HG03039 (cell line): ENCODE data around the gene SDSL.

ENCODE experiments used
- ATAC-seq: cut with Tn5 transposase; IDR thresholded peaks from one replicate; pipeline ENCODE4 v1.9.1; 2021; ENCODE audit warnings: mild to moderate bottlenecking, moderate library complexity; ENCODE audit not compliant: unreplicated experiment

The SDSL gene

GRCh38 chr12:113443030-113443539 lies 20.9 kb downstream of the SDSL start:
- no peak for ATAC-seq

GRCh38 chr12:113445544-113446171 lies 23.5 kb downstream of the SDSL start:
- no peak for ATAC-seq

GRCh38 chr12:113448873-113449272 lies 26.7 kb downstream of the SDSL start:
- no peak for ATAC-seq

GRCh38 chr12:113449299-113449698 lies 27.1 kb downstream of the SDSL start:
- ATAC-seq, result no peak

- no peak for ATAC-seq
Observed at GRCh38 chr12:113449839-113450238, 27.7 kb downstream of the SDSL start.

- no peak for ATAC-seq
Observed at GRCh38 chr12:113452458-113452857, 30.3 kb downstream of the SDSL start.

GRCh38 chr12:113453330-113453729 lies 31.1 kb downstream of the SDSL start:
- no peak for ATAC-seq

- ATAC-seq, result no peak
Observed at GRCh38 chr12:113456199-113456598, 34.0 kb downstream of the SDSL start.

GRCh38 chr12:113456761-113457160 lies 34.6 kb downstream of the SDSL start:
- no peak for ATAC-seq

GRCh38 chr12:113457185-113457584 lies 35.0 kb downstream of the SDSL start:
- no peak for ATAC-seq

- ATAC-seq, result no peak
Observed at GRCh38 chr12:113457710-113458109, 35.5 kb downstream of the SDSL start.

GRCh38 chr12:113459981-113460380 lies 37.8 kb downstream of the SDSL start:
- no peak for ATAC-seq

- no peak for ATAC-seq
Observed at GRCh38 chr12:113461666-113462065, 39.5 kb downstream of the SDSL start.

- no peak for ATAC-seq
Observed at GRCh38 chr12:113462117-113462774, 40.1 kb downstream of the SDSL start.

- ATAC-seq, result no peak
Observed at GRCh38 chr12:113462998-113463745, 41.0 kb downstream of the SDSL start.

GRCh38 chr12:113463746-113464451 lies 41.7 kb downstream of the SDSL start:
- no peak for ATAC-seq

GRCh38 chr12:113464452-113464775 lies 42.2 kb downstream of the SDSL start:
- no peak for ATAC-seq

- ATAC-seq, result no peak
Observed at GRCh38 chr12:113464852-113465719, 42.9 kb downstream of the SDSL start.

- no peak for ATAC-seq
Observed at GRCh38 chr12:113465808-113466453, 43.8 kb downstream of the SDSL start.
